GM08714 (cell line): ENCODE results near the gene DEFB108B.
A peak's percentile ranks its signal among the peaks of the same experiment; 100 is the strongest.
"Not testable (repeated sequence)": the region's sequence is repeated elsewhere in the genome, so short reads cannot be mapped to it uniquely, and the experiment has no call there.

ENCODE experiments used
- H3K4me3 ChIP-seq: fragments of 200-500 bp; sonication (Bioruptor generic); 2 replicates; pipeline ENCODE4 v1.5.1; 2014; ENCODE audit warnings: mild to moderate bottlenecking, low read length, inconsistent platforms
- ZNF274 ChIP-seq: IDR thresholded peaks from 2 replicates; pipeline ENCODE4 v1.6.1; 2012; ENCODE audit warnings: mild to moderate bottlenecking, low read depth, low read length

DEFB108B gene, protein sequence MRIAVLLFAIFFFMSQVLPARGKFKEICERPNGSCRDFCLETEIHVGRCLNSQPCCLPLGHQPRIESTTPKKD

DNA sequence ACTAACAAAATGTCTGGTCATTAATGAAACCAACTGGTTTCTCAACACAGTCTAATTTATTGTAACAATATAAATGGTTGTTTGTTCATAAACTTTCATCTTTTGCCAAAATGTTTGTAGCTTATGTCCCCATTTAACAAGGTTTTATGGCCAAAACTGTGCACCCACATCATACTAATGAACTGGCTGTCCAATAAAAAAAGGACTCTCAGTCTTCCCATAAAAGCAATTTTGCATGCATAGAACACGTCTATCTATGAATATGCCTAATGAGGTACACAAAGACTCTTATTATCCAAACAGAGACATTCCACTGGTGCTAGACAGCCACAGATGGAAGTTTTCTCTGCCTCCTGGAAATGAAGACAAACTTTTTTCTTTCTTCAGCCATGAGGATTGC, at the start of gene DEFB108B:
TSS of gene DEFB108B (plus strand) at position 390 of the 400 bp plus-strand sequence. CDS start at position 390, 0 bp downstream.
- H3K4me3 ChIP-seq, result not testable (repeated sequence)

DNA sequence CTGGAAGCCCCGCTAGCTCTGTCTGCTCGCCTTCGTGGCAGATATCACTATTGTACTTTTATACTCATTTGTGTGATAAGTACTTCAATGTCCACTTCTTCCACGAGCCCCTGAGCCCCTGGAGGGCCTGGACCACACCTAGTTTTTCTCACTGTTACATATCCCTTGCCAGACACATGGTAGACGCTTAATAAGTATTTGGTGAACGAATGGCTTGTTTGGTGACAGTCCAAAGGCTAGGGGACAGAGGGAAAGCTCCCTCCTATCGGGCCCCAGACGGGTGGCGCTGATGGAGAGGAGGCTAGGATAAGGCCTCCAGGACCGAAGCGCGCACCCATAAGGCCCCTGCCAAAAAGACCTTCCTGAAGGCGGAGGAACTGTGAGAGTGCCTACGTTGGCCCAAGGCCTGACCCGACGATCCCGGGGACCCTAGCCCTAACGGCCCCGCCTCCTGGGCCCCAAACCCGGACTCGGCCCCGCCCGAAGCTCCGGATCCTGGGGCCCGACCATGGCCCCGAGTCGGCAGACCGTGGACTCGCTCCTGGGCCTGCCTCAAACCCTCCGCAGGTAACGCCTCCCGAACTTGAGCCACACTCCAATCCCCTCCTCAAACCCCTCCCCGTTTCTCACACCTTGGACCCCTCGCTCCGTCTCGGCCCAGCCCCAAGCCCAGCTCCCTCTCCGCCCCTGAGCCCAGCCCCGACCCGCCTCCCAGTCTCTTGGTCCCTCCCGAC, 46.7 kb upstream of the DEFB108B start:
- H3K4me3 ChIP-seq, result peak overlapping the region; percentile 94; the same call in 1 of the 2 replicates

DNA sequence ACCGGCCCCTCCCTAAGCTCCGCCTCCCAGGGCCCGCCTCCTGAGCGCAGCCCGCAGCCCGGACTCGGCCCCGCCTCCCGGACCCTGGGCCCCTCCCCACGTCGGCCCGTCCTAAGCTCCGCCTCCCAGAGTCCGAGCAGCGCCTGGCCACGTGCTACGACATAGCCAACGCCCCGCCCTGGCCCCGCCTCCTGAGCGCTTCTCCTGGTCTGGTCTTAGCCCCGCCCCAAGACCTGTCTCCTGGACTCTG, 46.2 kb upstream of the DEFB108B start:
- H3K4me3 ChIP-seq, result peak overlapping the region; percentile 94; the same call in 1 of the 2 replicates

DNA sequence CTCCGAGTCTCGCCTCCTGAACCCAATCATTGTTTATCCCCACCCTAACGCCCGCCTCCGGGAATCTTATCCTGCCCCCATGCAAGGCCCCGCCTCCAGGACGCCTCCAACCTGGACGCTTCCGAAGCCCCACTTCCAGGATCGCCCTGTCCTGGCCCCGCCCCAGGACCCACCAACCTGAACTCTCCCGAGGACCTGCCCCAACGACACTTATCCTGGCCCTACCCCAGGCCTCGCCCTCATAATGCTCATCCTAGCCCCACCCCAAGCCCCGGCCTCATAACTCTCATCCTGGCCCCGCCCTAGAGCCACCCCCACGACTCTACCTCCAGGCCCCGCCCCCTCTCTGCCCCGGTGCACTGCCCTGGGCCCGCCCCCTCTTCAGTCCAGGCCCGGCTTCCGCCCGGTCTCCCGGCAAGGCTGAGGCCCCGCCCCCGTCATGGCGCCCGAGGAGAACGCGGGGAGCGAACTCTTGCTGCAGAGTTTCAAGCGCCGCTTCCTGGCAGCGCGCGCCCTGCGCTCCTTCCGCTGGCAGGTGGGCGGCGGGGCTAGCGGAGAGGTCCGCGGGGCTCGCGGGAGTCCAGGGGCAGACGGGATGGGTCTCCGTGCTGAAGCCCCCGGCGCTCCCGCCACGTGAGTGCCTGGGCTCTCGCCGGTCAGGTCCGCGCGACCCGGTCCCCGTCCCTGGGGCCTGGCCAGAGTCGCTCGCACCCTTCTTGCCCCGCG, 45.7 kb upstream of the DEFB108B start:
- peak overlapping the region; percentile 59; the same call in 1 of the 2 replicates for H3K4me3 ChIP-seq
- TF ChIP-seq ZNF274, result no peak

DNA sequence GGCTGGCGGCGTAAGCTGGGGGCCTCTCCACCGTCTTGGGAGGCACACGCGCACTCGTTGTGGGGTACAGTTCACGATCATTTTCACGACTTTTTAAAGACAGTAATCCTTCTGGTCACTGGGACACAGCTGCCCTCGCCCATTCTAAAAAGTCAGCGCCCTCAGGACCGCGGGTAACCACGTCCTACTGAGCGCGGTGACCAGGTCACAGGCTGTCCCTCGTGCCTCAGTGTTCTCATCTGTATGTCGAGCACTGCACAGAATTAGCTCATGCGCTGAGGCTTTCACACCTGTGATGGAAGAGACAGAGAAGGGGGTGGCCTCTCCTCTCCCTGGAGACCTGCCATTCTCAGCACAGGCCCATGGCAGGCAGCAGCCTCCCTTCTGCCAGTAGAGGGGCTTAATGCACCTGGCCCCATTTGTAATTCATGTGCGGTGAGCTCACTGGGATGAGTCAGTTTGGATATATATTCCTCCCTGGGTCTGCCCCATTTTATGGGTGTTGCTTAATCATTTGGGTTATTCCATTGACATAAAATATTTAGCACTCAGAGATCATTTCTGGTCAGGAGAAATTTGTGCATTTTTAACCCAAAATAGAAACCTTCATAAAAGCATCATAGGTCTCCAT, 45.1 kb upstream of the DEFB108B start:
- peak overlapping the region; percentile 59; the same call in 1 of the 2 replicates for H3K4me3 ChIP-seq

DNA sequence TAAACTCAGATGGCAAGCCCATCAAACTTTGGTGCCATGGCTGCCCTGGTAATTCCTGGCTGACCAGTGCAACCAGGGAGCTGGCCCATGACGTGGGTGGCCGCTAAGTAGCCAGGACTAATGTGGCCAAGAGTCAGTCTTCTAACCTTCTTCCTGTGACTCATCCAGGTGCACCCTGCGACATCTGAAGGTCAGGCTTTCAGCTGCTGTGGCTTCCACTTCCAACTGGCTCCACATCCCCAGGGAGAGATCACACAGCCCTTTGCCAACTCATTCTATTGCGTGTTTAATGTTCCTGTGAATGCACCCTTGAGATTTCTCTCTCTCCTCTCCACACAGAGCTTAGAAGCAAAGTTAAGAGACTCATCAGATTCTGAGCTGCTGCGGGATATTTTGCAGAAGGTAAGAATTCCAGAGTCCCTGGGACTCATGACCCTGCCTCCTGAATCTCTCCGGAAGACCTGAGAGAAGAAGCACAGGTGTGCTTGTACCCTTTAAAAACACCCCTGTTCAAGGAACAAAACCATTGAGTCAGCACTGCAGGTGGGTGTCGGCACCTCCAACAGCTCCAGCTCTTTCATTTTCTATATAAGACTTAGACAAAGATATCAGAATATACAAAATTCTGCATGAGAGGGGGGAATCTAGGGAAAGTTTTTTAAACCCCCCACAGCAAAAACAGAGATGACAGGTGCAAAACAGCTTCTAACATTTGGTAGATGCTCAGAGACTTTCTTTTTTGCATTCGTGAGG, 43.4 kb upstream of the DEFB108B start:
- not testable (repeated sequence) for H3K4me3 ChIP-seq

DNA sequence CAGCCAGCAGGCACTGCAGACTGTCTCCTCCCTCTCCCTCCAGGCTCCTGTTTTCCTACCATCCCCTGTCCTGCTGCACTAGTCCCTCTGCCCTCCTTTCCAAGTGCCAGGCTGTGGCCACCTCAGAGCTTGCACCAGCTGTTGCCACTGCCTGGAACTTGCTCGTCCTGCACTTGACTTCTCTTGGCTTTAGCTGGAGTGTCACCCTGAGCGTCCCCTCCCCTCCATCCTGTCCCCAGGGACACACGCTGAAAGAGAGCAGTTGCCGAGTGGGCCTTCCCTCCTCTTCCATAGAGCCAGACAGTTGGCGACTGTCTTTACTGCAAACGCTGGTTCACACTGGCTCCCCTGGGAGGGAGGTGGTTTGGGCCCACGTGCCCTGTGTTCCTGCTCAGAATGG, 41.9 kb upstream of the DEFB108B start:
- not testable (repeated sequence) for H3K4me3 ChIP-seq

DNA sequence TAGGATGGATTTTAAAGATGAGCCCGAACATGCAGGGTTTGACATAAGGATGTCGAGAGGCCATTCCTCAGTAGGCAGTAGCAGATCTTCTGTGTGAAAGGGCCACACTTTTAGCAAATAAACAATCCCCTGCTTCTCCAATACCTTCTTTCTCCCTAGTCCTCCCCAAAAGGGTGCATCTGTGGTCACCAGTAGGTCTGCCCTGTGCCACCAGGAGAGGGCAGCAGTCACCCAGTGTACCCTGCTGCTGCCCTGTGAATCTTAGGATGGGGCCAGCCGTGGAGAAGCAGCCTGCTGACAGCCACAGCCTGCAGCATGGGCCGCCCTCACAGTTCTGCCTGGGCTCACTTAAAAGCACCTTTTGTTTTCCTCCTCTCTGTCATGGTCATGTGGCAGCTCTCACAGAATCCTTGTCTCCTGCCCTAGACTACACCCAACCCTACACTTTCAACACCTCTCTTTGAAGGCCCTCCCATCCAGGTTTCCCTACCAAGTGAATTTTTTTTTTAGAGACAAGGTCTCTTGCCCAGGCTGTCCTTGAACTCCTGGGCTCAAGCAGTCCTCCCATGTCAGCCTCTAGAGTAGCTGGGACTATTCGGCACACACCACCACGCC, 40.3 kb upstream of the DEFB108B start:
- not testable (repeated sequence) for H3K4me3 ChIP-seq

DNA sequence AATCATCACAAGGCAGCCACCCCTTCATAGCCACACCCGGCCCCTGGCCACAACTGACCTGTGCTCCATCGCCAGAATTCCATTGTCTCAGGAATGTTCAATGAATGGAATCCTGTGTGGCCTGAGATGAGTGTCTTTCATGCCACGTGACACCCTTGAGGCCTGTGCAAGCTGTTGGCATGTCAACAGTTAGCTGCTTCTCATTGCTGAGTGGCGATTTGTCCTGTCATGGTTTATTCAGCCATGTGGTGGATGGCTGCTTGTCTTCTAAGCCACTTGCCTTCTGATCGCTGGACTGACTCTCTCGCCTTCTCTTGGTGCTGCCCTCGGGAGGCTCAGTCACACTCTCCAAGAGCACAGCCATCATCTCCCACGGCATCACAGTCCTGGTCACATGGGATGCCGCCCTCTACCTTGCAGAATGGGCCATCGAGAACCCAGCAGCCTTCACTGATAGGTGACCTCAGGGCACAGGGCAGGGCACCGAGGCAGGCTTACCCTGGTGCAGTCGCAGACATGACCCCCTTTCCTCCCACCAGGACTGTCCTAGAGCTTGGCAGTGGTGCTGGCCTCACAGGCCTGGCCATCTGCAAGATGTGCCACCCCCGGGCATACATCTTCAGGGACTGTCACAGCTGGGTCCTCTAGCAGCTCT, 38.5 kb upstream of the DEFB108B start:
- not testable (repeated sequence) for H3K4me3 ChIP-seq

DNA sequence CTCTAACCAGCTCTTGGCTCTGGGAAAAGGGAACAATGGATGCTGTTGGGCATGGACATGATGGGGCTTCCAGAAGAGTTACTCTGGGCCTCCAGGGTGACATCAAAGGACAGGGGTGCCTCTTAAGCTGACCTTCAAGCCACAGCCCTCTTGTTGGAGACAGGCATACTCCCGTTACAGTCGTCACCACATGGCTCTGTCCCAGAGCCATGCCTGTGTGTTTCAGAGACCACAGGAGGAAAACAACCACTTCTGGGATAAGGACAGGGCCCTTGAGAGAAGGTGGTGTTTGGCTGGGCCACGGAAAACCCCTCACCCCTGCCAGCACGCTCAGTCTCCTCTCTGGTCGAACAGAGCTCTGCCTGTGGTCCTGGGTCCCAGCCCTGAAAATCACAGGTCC, 37.8 kb upstream of the DEFB108B start:
- not testable (repeated sequence) for H3K4me3 ChIP-seq

DNA sequence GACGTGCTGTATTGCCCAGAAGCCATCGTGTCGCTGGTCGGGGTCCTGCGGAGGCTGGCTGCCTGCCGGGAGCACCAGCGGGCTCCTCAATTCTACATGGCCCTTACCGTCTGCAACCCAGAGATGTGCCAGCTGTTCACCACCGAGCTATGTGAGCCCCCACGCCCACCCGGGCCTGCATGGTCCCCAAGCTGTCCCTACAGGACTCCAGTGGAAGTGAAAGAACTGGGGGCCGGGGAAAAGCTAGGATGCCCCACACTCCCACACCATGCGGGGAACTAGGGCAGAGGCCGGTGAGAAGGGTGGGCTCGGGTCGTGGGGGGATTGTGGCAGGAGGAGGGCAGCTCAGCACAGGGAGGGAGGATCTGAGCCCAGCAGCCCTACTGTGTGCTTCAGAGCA, 37.0 kb upstream of the DEFB108B start:
- not testable (repeated sequence) for H3K4me3 ChIP-seq

DNA sequence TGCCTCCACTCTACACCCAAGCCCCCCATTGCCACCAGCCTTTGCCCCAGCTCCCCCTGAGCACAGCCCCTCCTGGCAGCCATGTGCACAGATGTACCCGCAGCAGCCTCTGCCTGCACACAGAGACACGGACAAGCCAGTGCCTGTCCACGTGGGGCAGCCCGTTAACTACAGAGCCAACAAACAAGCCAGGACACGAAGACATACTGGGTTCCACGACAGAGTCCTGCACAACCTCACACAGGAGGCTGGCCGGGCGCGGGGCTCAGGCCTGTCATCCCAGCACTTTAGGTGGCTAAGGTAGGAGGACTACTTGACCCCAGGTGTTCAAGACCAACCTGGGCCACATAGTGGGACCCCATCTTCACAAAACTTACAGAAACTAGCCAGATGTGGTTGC, 36.2 kb upstream of the DEFB108B start:
- H3K4me3 ChIP-seq, result not testable (repeated sequence)

DNA sequence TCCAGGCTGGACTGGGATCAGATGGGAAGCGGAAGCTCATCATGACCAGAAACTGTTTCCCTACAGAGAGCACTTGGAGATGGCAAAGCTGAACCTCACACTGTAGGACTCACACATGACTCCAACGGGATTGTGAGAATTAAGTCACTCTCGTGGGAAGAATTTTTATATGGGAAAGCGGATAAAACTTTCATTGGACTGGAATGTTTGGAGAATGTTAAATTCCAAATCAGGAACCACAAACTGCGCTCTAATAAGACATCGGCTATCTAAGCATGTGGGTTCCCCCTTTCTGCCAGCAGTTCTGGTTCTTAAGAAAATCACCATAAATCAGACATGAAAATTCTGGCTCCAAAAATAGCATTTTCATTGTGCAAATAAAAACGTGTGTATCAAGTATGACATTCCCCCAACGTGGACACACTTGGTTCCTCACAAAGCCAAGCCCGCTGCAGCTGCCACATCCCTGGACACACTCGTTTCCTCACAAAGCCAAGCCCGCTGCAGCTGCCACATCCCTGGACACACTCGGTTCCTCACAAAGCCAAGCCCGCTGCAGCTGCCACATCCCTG, 33.4 kb upstream of the DEFB108B start:
- not testable (repeated sequence) for H3K4me3 ChIP-seq

DNA sequence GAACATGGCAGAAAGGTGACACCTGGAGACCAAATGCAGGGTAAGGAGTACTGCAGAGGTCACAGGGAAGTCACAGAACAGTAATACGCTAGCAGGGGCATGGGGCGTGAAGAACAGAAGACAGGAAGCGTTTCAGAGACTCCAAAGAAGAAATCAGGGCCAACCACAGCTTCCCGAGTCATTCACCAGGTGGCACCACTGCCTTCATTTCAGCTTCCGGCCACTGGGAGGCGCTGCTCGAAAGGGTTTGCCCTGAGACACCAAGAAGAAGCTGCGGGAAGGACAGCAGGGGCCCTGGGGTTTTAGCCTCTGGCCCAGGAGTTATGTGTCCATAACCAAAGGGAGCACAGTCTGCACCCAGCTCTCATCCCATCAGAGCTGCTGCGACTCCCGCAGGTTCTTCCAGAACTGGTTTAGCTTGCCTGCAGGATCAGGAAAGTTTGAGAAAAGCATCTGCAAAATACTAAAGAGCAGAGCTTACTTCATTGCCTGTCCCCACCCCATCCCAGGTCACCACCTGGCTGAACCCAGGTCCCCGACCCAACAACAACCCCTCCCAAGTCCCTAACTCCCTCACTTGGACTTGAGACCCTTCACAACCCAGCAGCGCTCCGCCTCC, 32.6 kb upstream of the DEFB108B start:
- not testable (repeated sequence) for H3K4me3 ChIP-seq

DNA sequence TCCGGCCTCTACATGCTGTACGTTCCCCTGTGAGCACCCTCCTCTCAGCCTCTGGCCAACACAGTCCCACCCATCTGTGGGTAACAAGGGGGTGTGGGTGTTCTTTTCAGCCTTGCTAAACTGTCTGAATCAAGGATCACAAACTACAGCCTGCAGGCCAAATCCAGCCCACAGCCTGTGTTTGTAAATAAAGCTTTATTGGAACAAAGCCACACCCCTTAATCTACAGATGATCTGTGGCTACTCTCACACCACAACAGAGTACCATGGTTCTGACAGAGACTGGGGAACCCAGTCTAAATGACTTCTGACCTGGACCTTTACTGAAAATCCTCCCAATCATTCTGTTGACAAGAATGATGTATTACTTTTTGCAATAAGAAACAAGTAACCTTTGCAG, 32.0 kb upstream of the DEFB108B start:
- H3K4me3 ChIP-seq, result not testable (repeated sequence)

DNA sequence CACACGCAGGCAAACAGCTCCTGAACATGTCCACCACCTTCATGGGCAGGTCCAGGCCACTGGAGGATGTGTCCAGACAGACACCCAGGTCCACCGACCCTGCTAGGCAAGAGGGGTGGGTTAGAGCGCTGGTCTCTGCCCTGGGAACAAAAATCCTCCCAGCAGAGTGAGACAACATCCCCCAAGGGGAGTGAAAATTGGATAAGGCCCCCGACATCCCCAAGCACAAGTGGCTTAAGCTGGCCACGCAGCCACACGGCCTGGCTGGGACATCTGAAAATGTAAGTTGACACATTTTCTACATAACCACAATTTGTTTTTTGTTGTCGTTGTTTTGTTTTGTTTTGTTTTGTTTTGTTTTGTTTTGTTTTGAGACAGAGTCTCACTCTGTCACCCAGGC, 30.1 kb upstream of the DEFB108B start:
- H3K4me3 ChIP-seq, result not testable (repeated sequence)

DNA sequence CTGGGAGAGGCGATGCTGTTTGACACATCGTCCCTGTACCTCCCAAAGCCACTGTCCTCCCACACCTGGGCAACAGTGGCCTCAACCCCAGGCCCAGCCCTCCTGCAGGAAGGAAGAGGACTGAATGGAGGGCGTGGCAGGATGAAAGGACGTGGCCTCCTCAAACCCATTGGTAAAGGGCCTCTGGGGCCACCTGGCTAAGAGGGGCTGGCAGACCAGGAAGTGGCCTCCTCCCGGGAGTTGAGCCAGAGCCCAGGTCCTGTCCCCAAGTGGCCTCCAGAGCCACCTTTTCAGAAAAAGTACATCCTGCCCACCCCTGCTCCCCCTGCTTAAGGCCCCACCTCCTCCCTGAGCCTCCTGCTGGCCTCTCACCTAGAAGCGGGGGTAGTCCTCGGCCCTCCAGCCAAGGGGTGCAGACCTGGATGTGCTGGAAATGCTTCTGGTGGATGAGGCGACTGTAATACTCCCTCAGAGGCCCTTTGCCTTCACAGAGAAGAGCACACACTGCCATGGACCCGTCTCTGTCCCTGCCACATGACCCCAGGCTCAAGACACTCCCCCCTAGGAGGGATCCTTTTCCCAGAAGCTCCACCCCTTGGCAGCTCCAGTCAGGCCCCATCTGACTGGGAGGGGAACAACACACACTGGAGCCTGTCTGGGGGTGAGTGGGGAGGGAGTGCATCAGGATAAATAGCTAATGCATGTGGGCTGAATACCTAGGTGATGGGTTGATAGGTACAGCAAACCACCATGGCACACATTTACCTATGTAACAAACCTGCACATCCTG, 28.6 kb upstream of the DEFB108B start:
- H3K4me3 ChIP-seq, result not testable (repeated sequence)

DNA sequence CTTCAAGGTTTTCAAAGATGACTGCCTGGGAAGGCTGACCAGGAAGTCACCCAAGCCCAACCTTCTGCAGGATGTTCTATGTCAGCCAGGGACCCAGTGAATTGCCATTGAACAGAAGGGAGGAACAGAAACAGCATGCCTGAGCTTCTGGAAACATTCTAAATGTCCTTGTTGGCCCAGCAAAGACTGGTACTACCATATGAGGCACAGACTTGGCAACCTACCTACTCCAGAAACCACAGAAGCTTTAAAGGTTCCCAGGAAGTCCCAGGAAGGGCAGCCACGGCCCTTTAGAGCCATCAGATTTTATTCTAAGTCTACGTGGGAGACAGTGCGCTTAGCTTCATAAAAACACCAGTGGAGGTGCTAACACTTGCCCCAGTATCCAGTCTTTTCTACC, 20.5 kb upstream of the DEFB108B start:
- not testable (repeated sequence) for H3K4me3 ChIP-seq
